Measurements from ENCODE around the gene ZNF503. TPM values are rescaled to one million over a fixed set of nuclear protein-coding genes. Genes with fewer than 3 reads are reported as not detected.

The ZNF503 gene
- total RNA-seq, 1 donor from 2014 or later = 3.7 TPM

- no peaks in the 10 kb centered on the region for H3K36me3 ChIP-seq (ENCODE audit: control insufficient read depth in 3 of 3, insufficient read depth in 3 of 3, low read length in 3 of 3)
- no peak overlapping the region for H3K27ac ChIP-seq (ENCODE audit: low read depth, low read length)
- peaks cover 0 to 6% (median 3%) of the 10 kb centered on the region in 3 donors for H3K4me1 ChIP-seq (ENCODE audit: control insufficient read depth in 3 of 3, insufficient read depth in 3 of 3, low read length in 3 of 3)
- no peaks in the 10 kb centered on the region for H3K9me3 ChIP-seq (ENCODE audit: control insufficient read depth in 3 of 3, low read length in 3 of 3)
- no peak overlapping the region for H3K9ac ChIP-seq (ENCODE audit: low read depth in 1 of 3, low read length in 3 of 3)
- H3K27me3 ChIP-seq (ENCODE audit: control insufficient read depth in 3 of 3, insufficient read depth in 3 of 3, low read length in 3 of 3) = peaks cover 0 to 5% (median 0%) of the 10 kb centered on the region in 3 donors
- H3K4me3 ChIP-seq (ENCODE audit: low read length in 3 of 3) = no peak overlapping the region
Observed at GRCh38 chr10:75424571-75424970, 23.0 kb upstream of the ZNF503 start.

GRCh38 chr10:75422913-75423312 is 21.3 kb upstream of the ZNF503 start:
- Histone ChIP-seq H3K4me3 (ENCODE audit: low read length in 3 of 3) (no peak overlapping the region), H3K36me3 (ENCODE audit: control insufficient read depth in 3 of 3, insufficient read depth in 3 of 3, low read length in 3 of 3) (no peaks in the 10 kb centered on the region), H3K9me3 (ENCODE audit: control insufficient read depth in 3 of 3, low read length in 3 of 3) (no peaks in the 10 kb centered on the region), H3K27me3 (ENCODE audit: control insufficient read depth in 3 of 3, insufficient read depth in 3 of 3, low read length in 3 of 3) (peaks cover 0 to 11% (median 0%) of the 10 kb centered on the region in 3 donors), H3K9ac (ENCODE audit: low read depth in 1 of 3, low read length in 3 of 3) (no peak overlapping the region), H3K27ac (ENCODE audit: low read depth, low read length) (no peak overlapping the region), H3K4me1 (ENCODE audit: control insufficient read depth in 3 of 3, insufficient read depth in 3 of 3, low read length in 3 of 3) (no peaks in the 10 kb centered on the region)

GRCh38 chr10:75418712-75419111 is 17.1 kb upstream of the ZNF503 start:
- Histone ChIP-seq H3K4me3 (ENCODE audit: low read length in 3 of 3) (no peak overlapping the region), H3K36me3 (ENCODE audit: control insufficient read depth in 3 of 3, insufficient read depth in 3 of 3, low read length in 3 of 3) (no peaks in the 10 kb centered on the region), H3K27me3 (ENCODE audit: control insufficient read depth in 3 of 3, insufficient read depth in 3 of 3, low read length in 3 of 3) (peaks cover 8 to 15% (median 12%) of the 10 kb centered on the region in 3 donors), H3K9me3 (ENCODE audit: control insufficient read depth in 3 of 3, low read length in 3 of 3) (no peaks in the 10 kb centered on the region), H3K9ac (ENCODE audit: low read depth in 1 of 3, low read length in 3 of 3) (no peak overlapping the region), H3K4me1 (ENCODE audit: control insufficient read depth in 3 of 3, insufficient read depth in 3 of 3, low read length in 3 of 3) (no peaks in the 10 kb centered on the region), H3K27ac (ENCODE audit: low read depth, low read length) (no peak overlapping the region)

GRCh38 chr10:75418293-75418692 is 16.7 kb upstream of the ZNF503 start:
- Histone ChIP-seq H3K9me3 (ENCODE audit: control insufficient read depth in 3 of 3, low read length in 3 of 3) (no peaks in the 10 kb centered on the region), H3K9ac (ENCODE audit: low read depth in 1 of 3, low read length in 3 of 3) (no peak overlapping the region), H3K4me3 (ENCODE audit: low read length in 3 of 3) (no peak overlapping the region), H3K36me3 (ENCODE audit: control insufficient read depth in 3 of 3, insufficient read depth in 3 of 3, low read length in 3 of 3) (no peaks in the 10 kb centered on the region), H3K4me1 (ENCODE audit: control insufficient read depth in 3 of 3, insufficient read depth in 3 of 3, low read length in 3 of 3) (no peaks in the 10 kb centered on the region), H3K27ac (ENCODE audit: low read depth, low read length) (no peak overlapping the region), H3K27me3 (ENCODE audit: control insufficient read depth in 3 of 3, insufficient read depth in 3 of 3, low read length in 3 of 3) (peaks cover 8 to 17% (median 12%) of the 10 kb centered on the region in 3 donors)

GRCh38 chr10:75417522-75417927 is 16.0 kb upstream of the ZNF503 start:
- Histone ChIP-seq H3K4me3 (ENCODE audit: low read length in 3 of 3) (no peak overlapping the region), H3K36me3 (ENCODE audit: control insufficient read depth in 3 of 3, insufficient read depth in 3 of 3, low read length in 3 of 3) (no peaks in the 10 kb centered on the region)

GRCh38 chr10:75414527-75414926 is 13.0 kb upstream of the ZNF503 start:
- no peaks in the 10 kb centered on the region for H3K9me3 ChIP-seq (ENCODE audit: control insufficient read depth in 3 of 3, low read length in 3 of 3)
- no peak overlapping the region for H3K27ac ChIP-seq (ENCODE audit: low read depth, low read length)
- no peaks in the 10 kb centered on the region for H3K36me3 ChIP-seq (ENCODE audit: control insufficient read depth in 3 of 3, insufficient read depth in 3 of 3, low read length in 3 of 3)
- H3K27me3 ChIP-seq (ENCODE audit: control insufficient read depth in 3 of 3, insufficient read depth in 3 of 3, low read length in 3 of 3) = peaks cover 12 to 31% (median 14%) of the 10 kb centered on the region in 3 donors
- no peak overlapping the region for H3K9ac ChIP-seq (ENCODE audit: low read depth in 1 of 3, low read length in 3 of 3)
- H3K4me1 ChIP-seq (ENCODE audit: control insufficient read depth in 3 of 3, insufficient read depth in 3 of 3, low read length in 3 of 3) = peaks cover 2 to 3% (median 3%) of the 10 kb centered on the region in 3 donors
- H3K4me3 ChIP-seq (ENCODE audit: low read length in 3 of 3) = no peak overlapping the region

More at GRCh38 chr10:75417522-75417927, 16.0 kb upstream of the ZNF503 start:
- Histone ChIP-seq H3K9me3 (ENCODE audit: control insufficient read depth in 3 of 3, low read length in 3 of 3) (no peaks in the 10 kb centered on the region), H3K27me3 (ENCODE audit: control insufficient read depth in 3 of 3, insufficient read depth in 3 of 3, low read length in 3 of 3) (peaks cover 8 to 16% (median 12%) of the 10 kb centered on the region in 3 donors), H3K9ac (ENCODE audit: low read depth in 1 of 3, low read length in 3 of 3) (no peak overlapping the region), H3K27ac (ENCODE audit: low read depth, low read length) (no peak overlapping the region), H3K4me1 (ENCODE audit: control insufficient read depth in 3 of 3, insufficient read depth in 3 of 3, low read length in 3 of 3) (no peaks in the 10 kb centered on the region)

GRCh38 chr10:75410132-75411005 is 8.8 kb upstream of the ZNF503 start:
- H3K36me3 ChIP-seq (ENCODE audit: control insufficient read depth in 3 of 3, insufficient read depth in 3 of 3, low read length in 3 of 3) = no peaks in the 10 kb centered on the region
- H3K9me3 ChIP-seq (ENCODE audit: control insufficient read depth in 3 of 3, low read length in 3 of 3) = no peaks in the 10 kb centered on the region
- no peak overlapping the region for H3K4me3 ChIP-seq (ENCODE audit: low read length in 3 of 3)
- peaks cover 4 to 60% (median 6%) of the 10 kb centered on the region in 3 donors for H3K27me3 ChIP-seq (ENCODE audit: control insufficient read depth in 3 of 3, insufficient read depth in 3 of 3, low read length in 3 of 3)
- no peak overlapping the region for H3K9ac ChIP-seq (ENCODE audit: low read depth in 1 of 3, low read length in 3 of 3)
- H3K27ac ChIP-seq (ENCODE audit: low read depth, low read length) = no peak overlapping the region
- H3K4me1 ChIP-seq (ENCODE audit: control insufficient read depth in 3 of 3, insufficient read depth in 3 of 3, low read length in 3 of 3) = peaks cover 6 to 15% (median 10%) of the 10 kb centered on the region in 3 donors

- Histone ChIP-seq H3K27me3 (ENCODE audit: control insufficient read depth in 3 of 3, insufficient read depth in 3 of 3, low read length in 3 of 3) (peaks cover 10 to 72% (median 11%) of the 10 kb centered on the region in 3 donors), H3K36me3 (ENCODE audit: control insufficient read depth in 3 of 3, insufficient read depth in 3 of 3, low read length in 3 of 3) (no peaks in the 10 kb centered on the region), H3K9me3 (ENCODE audit: control insufficient read depth in 3 of 3, low read length in 3 of 3) (no peaks in the 10 kb centered on the region), H3K27ac (ENCODE audit: low read depth, low read length) (peak overlapping the region; percentile 82), H3K9ac (ENCODE audit: low read depth in 1 of 3, low read length in 3 of 3) (peak overlapping the region; percentile 80 to 86 (median 81)), H3K4me3 (ENCODE audit: low read length in 3 of 3) (peak overlapping the region; percentile 73 to 78 (median 75)), H3K4me1 (ENCODE audit: control insufficient read depth in 3 of 3, insufficient read depth in 3 of 3, low read length in 3 of 3) (peaks cover 10 to 18% (median 16%) of the 10 kb centered on the region in 3 donors)
Observed at GRCh38 chr10:75408911-75409885, 7.6 kb upstream of the ZNF503 start.

GRCh38 chr10:75408509-75408875 is 6.9 kb upstream of the ZNF503 start:
- Histone ChIP-seq H3K27me3 (ENCODE audit: control insufficient read depth in 3 of 3, insufficient read depth in 3 of 3, low read length in 3 of 3) (peaks cover 15 to 78% (median 15%) of the 10 kb centered on the region in 3 donors), H3K36me3 (ENCODE audit: control insufficient read depth in 3 of 3, insufficient read depth in 3 of 3, low read length in 3 of 3) (no peaks in the 10 kb centered on the region), H3K9me3 (ENCODE audit: control insufficient read depth in 3 of 3, low read length in 3 of 3) (no peaks in the 10 kb centered on the region), H3K4me1 (ENCODE audit: control insufficient read depth in 3 of 3, insufficient read depth in 3 of 3, low read length in 3 of 3) (peaks cover 14 to 22% (median 21%) of the 10 kb centered on the region in 3 donors), H3K4me3 (ENCODE audit: low read length in 3 of 3) (peak overlapping the region; percentile 73 to 78 (median 75)), H3K27ac (ENCODE audit: low read depth, low read length) (peak overlapping the region; percentile 66), H3K9ac (ENCODE audit: low read depth in 1 of 3, low read length in 3 of 3) (peak overlapping the region in 2 of 3 donors; percentile 81 to 86)

Measured in skeletal muscle tissue (tissue), 4 donors.